ENCODE measurements around the gene FRMD8. TPM values are rescaled to one million over a fixed set of nuclear protein-coding genes. Genes with fewer than 3 reads are reported as not detected.
"Not testable (repeated sequence)": the region's sequence is repeated elsewhere in the genome, so short reads cannot be mapped to it uniquely, and the experiment has no call there.

Gene FRMD8
- total and polyA plus RNA-seq, 9 of the 15 experiments (the other 6 are each of a cell fraction or from before 2014, with no cell fraction given): 4.5 to 54.5 (median 15.8) TPM

DNA sequence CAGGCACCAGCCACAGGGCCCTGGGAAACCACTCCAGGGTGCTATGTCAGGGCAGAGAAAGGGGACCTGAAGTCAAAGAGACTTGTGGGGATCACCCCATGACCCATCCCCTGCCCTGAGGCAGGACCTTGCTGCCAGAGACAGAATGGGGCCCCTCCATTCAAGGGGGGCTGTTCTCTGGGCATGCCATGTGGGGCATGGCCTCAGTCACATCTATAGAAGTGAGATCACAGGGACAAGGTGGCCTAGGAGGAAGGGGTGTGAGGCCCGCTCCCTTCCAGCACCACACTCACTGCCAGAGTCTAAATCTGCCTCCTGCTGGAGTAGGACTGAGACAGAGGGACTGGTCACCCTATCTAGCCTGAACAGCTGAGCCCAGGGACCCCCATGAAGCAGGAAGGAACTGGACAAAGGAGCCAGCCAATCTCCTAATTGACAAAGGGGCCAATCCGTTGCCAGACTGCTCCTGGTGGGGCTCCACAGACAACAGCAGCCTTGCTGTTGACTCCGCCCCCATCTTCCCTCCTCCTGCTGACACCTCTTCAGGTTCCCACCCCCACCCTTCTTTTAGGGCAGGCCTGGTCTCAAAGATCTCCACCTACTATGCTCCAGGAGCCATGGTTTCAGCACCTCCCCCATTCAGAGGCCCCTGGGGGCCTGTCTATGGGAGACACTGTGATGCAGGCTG lies 62.1 kb downstream of the FRMD8 start (continued):
- TF ChIP-seq, protein P1, sequence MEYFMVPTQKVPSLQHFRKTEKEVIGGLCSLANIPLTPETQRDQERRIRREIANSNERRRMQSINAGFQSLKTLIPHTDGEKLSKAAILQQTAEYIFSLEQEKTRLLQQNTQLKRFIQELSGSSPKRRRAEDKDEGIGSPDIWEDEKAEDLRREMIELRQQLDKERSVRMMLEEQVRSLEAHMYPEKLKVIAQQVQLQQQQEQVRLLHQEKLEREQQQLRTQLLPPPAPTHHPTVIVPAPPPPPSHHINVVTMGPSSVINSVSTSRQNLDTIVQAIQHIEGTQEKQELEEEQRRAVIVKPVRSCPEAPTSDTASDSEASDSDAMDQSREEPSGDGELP (CRISPR knock-in tag; IDR thresholded peaks at IDR 0.05; ENCODE audit: borderline replicate concordance): peak; percentile 83
- TF ChIP-seq ARID1B (IDR thresholded peaks at IDR 0.05): 0 out of 2 replicates have a peak, but pooled peaks have one; percentile 27
- TF ChIP-seq, protein P2, sequence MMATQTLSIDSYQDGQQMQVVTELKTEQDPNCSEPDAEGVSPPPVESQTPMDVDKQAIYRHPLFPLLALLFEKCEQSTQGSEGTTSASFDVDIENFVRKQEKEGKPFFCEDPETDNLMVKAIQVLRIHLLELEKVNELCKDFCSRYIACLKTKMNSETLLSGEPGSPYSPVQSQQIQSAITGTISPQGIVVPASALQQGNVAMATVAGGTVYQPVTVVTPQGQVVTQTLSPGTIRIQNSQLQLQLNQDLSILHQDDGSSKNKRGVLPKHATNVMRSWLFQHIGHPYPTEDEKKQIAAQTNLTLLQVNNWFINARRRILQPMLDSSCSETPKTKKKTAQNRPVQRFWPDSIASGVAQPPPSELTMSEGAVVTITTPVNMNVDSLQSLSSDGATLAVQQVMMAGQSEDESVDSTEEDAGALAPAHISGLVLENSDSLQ (IDR thresholded peaks at IDR 0.05): peak; percentile 53; the same call in 1 of the 2 replicates

DNA sequence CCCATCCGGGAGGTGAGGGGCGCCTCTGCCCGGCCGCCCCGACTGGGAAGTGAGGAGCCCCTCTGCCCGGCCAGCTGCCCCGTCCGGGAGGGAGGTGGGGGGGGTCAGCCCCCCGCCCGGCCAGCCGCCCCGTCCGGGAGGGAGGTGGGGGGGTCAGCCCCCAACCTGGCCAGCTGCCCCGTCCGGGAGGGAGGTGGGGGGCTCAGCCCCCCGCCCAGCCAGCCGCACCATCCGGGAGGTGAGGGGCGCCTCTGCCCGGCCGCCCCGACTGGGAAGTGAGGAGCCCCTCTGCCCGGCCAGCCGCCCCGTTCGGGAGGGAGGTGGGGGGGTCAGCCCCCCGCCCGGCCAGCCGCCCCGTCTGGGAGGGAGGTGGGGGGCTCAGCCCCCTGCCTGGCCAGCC lies 64.9 kb downstream of the FRMD8 start:
- FAIRE-seq; H3K27me3 ChIP-seq (ENCODE audit: control insufficient read depth in 2 of 2, insufficient read depth in 2 of 2, low read length in 2 of 2); POLR2A ChIA-PET; ATAC-seq; H4K20me1 ChIP-seq (replicated peaks; ENCODE audit: control insufficient read depth, insufficient read depth, low read length); H3K9ac ChIP-seq (ENCODE audit: insufficient read depth in 1 of 2, low read depth in 2 of 2, low read length in 2 of 2); BruUV-seq (replicated peaks); DNase-seq (ENCODE audit: extremely low read depth in 1 of 4, low spot score in 3 of 4); CTCF ChIA-PET (ENCODE audit: low intra/inter-chr PET ratio); H3K36me3 ChIP-seq (ENCODE audit: control insufficient read depth, insufficient read depth, low read length); H2AFZ ChIP-seq (ENCODE audit: low read depth, low read length); H3K4me3 ChIP-seq; intact Hi-C loops (cut with micrococcal nuclease); H3K27ac ChIP-seq (ENCODE audit: extremely low read depth, low read depth, low read length); in situ Hi-C loops (cut with MboI); H3K9me3 ChIP-seq (replicated peaks; ENCODE audit: control insufficient read depth, insufficient read depth, low read depth, low read length); H3K4me2 ChIP-seq (ENCODE audit: insufficient read depth, low read length); H3K9me1 ChIP-seq (ENCODE audit: control insufficient read depth, insufficient read depth, low read length): not testable (repeated sequence)
- peaks cover 16 to 36% of the 10 kb centered on the region in 2 experiments; a peak in 4 of 5 replicates for H3K4me1 ChIP-seq (replicated peaks in 1 of 2; ENCODE audit: control insufficient read depth in 2 of 2, insufficient read depth in 2 of 2, low read length in 2 of 2)
- H3K79me2 ChIP-seq (ENCODE audit: control insufficient read depth, insufficient read depth, low read length): peaks cover 19% of the 10 kb centered on the region
- WGBS (ENCODE audit: insufficient coverage, low coverage, missing lambda C conversion rate): no CpG with 5 or more reads among the region's 30 CpGs

DNA sequence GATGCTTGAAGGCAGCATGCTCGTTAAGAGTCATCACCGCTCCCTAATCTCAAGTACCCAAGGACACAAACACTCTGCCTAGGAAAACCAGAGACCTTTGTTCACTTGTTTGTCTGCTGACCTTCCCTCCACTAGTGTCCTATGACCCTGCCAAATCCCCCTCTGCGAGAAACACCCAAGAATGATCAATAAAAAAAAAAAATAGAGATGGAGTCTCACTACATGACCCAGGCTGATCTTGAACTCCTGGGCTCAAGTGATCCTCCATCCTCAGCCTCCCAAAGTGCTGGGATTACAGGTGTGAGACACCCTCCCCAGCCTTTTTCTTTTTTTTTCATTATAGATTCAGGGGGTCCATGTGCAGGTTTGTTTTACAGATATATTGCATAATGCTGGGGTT lies 65.8 kb downstream of the FRMD8 start:
- ATAC-seq; in situ Hi-C loops (cut with MboI); FAIRE-seq; H3K36me3 ChIP-seq (ENCODE audit: control insufficient read depth, insufficient read depth, low read length); H3K27me3 ChIP-seq (ENCODE audit: control insufficient read depth in 2 of 2, insufficient read depth in 2 of 2, low read length in 2 of 2); H3K9ac ChIP-seq (ENCODE audit: insufficient read depth in 1 of 2, low read depth in 2 of 2, low read length in 2 of 2); H3K9me3 ChIP-seq (replicated peaks; ENCODE audit: control insufficient read depth, insufficient read depth, low read depth, low read length); H3K9me1 ChIP-seq (ENCODE audit: control insufficient read depth, insufficient read depth, low read length); H4K20me1 ChIP-seq (replicated peaks; ENCODE audit: control insufficient read depth, insufficient read depth, low read length); DNase-seq (ENCODE audit: extremely low read depth in 1 of 4, low spot score in 3 of 4); intact Hi-C loops (cut with micrococcal nuclease); H3K4me3 ChIP-seq; H3K27ac ChIP-seq (ENCODE audit: extremely low read depth, low read depth, low read length); BruUV-seq (replicated peaks); H3K4me2 ChIP-seq (ENCODE audit: insufficient read depth, low read length); H2AFZ ChIP-seq (ENCODE audit: low read depth, low read length); CTCF ChIA-PET (ENCODE audit: low intra/inter-chr PET ratio): not testable (repeated sequence)
- H3K79me2 ChIP-seq (ENCODE audit: control insufficient read depth, insufficient read depth, low read length): peaks cover 27% of the 10 kb centered on the region
- POLR2A ChIA-PET: interaction anchor here (1.0 to 1.3 kb wide), 3 partner anchors 28 to 48 kb away, joined by 3 to 6 read pairs (median 6); partner anchors contain the start of gene NEAT1
- H3K4me1 ChIP-seq (replicated peaks in 1 of 2; ENCODE audit: control insufficient read depth in 2 of 2, insufficient read depth in 2 of 2, low read length in 2 of 2): peaks cover 18 to 35% of the 10 kb centered on the region in 2 experiments; a peak in 4 of 5 replicates
- 11% methylated on average over 1 of the region's 3 CpGs for WGBS (ENCODE audit: insufficient coverage, low coverage, missing lambda C conversion rate)

All from K562 (cell line).